Measurements from ENCODE around the gene FOXR1.

Gene FOXR1

GRCh38 chr11:118956094-118956846 lies 15.3 kb upstream of the FOXR1 start, which contains the start of gene UPK2:
UPK2 (plus strand) TSS chr11:118956298; CDS start chr11:118956351, 53 bp downstream.
- H3K4me3 ChIP-seq (ENCODE audit: low read depth, low read length), result no peak within 1 kb of the TSS
- CTCF ChIA-PET, result interaction anchor here (0.6 to 16.5 kb wide), 45 partner anchors 8 to 361 kb away, joined by 3 to 250 read pairs (median 4); partner anchors contain the start of genes DDX6 and FOXR1
- no peak for DNase-seq (ENCODE audit: low read depth, low spot score)
- POLR2A ChIA-PET, result no interaction called here
- TF ChIP-seq, protein P1, sequence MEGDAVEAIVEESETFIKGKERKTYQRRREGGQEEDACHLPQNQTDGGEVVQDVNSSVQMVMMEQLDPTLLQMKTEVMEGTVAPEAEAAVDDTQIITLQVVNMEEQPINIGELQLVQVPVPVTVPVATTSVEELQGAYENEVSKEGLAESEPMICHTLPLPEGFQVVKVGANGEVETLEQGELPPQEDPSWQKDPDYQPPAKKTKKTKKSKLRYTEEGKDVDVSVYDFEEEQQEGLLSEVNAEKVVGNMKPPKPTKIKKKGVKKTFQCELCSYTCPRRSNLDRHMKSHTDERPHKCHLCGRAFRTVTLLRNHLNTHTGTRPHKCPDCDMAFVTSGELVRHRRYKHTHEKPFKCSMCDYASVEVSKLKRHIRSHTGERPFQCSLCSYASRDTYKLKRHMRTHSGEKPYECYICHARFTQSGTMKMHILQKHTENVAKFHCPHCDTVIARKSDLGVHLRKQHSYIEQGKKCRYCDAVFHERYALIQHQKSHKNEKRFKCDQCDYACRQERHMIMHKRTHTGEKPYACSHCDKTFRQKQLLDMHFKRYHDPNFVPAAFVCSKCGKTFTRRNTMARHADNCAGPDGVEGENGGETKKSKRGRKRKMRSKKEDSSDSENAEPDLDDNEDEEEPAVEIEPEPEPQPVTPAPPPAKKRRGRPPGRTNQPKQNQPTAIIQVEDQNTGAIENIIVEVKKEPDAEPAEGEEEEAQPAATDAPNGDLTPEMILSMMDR (IDR thresholded peaks at IDR 0.05; ENCODE audit: insufficient read depth, low read length, missing control alignments), result peak; percentile 98

DNA sequence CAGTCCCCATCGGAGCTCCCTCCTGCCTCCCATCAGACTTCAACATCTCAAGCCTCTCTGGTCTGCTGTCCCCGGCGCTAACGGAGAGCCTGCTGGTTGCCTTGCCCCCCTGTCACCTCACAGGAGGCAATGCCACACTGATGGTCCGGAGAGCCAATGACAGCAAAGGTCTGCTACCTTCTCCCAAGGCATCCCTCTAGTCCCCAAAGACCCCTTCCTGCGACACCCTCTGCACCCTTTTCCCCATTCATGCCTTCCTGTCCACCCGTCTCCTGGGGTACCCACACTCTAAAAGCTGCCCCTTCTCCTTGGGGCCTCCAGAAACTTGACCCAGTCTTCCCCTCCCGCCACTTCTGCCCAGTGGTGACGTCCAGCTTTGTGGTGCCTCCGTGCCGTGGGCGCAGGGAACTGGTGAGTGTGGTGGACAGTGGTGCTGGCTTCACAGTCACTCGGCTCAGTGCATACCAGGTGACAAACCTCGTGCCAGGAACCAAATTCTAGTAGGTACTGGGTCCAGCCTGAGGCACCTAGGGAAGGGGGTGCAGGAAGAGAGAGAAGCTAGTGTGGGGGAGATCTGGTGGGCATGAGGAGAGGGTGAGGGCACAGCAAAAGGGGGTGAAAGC lies 14.6 kb upstream of the FOXR1 start:
- TF ChIP-seq, protein P1 (IDR thresholded peaks at IDR 0.05; ENCODE audit: insufficient read depth, low read length, missing control alignments), result no peak
- H3K4me3 ChIP-seq (ENCODE audit: low read depth, low read length), result no peak overlapping the region
- ChIA-PET CTCF (interaction anchor here (0.5 to 16.5 kb wide), 47 partner anchors 9 to 362 kb away, joined by 3 to 250 read pairs (median 4); partner anchors contain the start of gene DDX6), POLR2A (no interaction called here)
- DNase-seq (ENCODE audit: low read depth, low spot score), result no peak

- ChIA-PET CTCF (interaction anchor here (0.5 to 16.5 kb wide), 34 partner anchors 9 to 362 kb away, joined by 3 to 250 read pairs (median 5); partner anchors contain the start of gene DDX6), POLR2A (no interaction called here)
- H3K4me3 ChIP-seq (ENCODE audit: low read depth, low read length), result no peak overlapping the region
- no peak for DNase-seq (ENCODE audit: low read depth, low spot score)
- TF ChIP-seq, protein P1 (IDR thresholded peaks at IDR 0.05; ENCODE audit: insufficient read depth, low read length, missing control alignments), result no peak
Observed at GRCh38 chr11:118957549-118957948, 14.0 kb upstream of the FOXR1 start.

- POLR2A ChIA-PET, result no interaction called here
- no peak overlapping the region for H3K4me3 ChIP-seq (ENCODE audit: low read depth, low read length)
- no peak for DNase-seq (ENCODE audit: low read depth, low spot score)
- CTCF ChIA-PET, result interaction anchor here (0.9 to 16.5 kb wide), 18 partner anchors 9 to 363 kb away, joined by 3 to 250 read pairs (median 6); no protein-coding TSS in a partner anchor
- TF ChIP-seq, protein P1 (IDR thresholded peaks at IDR 0.05; ENCODE audit: insufficient read depth, low read length, missing control alignments), result no peak
Observed at GRCh38 chr11:118957968-118958367, 13.6 kb upstream of the FOXR1 start.

DNA sequence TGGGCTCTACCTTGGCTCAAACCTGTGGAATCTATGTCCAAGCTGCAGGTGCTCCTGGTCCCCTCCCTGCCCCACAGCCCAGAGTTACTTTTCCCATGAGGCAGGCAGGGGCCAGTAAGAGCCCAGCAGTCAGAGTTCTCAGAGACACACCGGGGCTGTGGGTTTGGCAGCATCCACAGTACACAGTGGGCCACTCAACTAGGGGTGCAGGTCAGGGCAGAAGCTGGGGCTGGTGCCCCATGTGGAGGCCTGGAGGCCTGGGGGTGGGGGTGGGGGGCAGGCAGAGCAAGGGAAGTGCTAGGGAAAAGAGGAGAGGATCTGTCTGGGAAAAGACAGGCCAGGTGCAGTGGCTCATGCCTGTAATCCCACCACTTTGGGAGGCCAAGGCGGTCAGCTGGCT lies 13.0 kb upstream of the FOXR1 start:
- ChIA-PET POLR2A (no interaction called here), CTCF (interaction anchor here (1.0 to 16.5 kb wide), 7 partner anchors 9 to 298 kb away, joined by 4 to 250 read pairs (median 17); no protein-coding TSS in a partner anchor)
- DNase-seq (ENCODE audit: low read depth, low spot score), result no peak
- H3K4me3 ChIP-seq (ENCODE audit: low read depth, low read length), result no peak overlapping the region
- TF ChIP-seq, protein P1 (IDR thresholded peaks at IDR 0.05; ENCODE audit: insufficient read depth, low read length, missing control alignments), result no peak

DNA sequence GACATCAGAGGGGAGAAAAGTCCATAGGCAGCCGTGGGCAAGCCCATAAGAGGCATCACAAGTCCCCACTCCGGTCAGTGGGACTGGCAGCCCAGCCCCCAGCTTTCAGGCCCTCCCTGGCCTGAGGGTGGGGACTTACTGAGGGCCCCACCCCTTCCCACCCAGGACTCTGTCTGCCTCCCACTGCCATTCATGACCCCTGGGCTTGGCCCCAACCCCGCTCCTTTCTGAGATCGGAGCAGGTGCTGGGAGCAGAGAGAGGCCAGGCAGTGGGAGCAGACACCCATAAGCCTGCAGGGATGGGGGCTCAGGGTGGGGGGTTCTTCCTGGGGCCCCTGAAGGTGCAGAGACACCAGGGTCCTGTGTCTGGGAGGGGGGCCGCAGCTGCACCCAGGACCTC lies 10.4 kb upstream of the FOXR1 start:
- CTCF ChIA-PET, result interaction anchor here (0.7 to 16.5 kb wide), 3 partner anchors 31 to 270 kb away, joined by 3 to 250 read pairs (median 6); no protein-coding TSS in a partner anchor
- POLR2A ChIA-PET, result no interaction called here
- TF ChIP-seq, protein P1 (IDR thresholded peaks at IDR 0.05; ENCODE audit: insufficient read depth, low read length, missing control alignments), result no peak
- no peak for DNase-seq (ENCODE audit: low read depth, low spot score)
- no peak overlapping the region for H3K4me3 ChIP-seq (ENCODE audit: low read depth, low read length)

Measured in AG04449 (cell line).